ENCODE measurements around the gene EXOSC10.

- no peak for TF ChIP-seq CTCF (IDR thresholded peaks at IDR 0.05)
- TF ChIP-seq POLR2AphosphoS5 (IDR thresholded peaks at IDR 0.05), result no peak
- no peak for TF ChIP-seq POLR2A (IDR thresholded peaks at IDR 0.05)
Measured at GRCh38 chr1:11145741-11146140, 46.1 kb upstream of the EXOSC10 start.

Measured in prostate gland (tissue), 2 donors.